ENCODE results near the gene LRRC23. TPM values are rescaled to one million over a fixed set of nuclear protein-coding genes. Genes with fewer than 3 reads are reported as not detected.
"Not testable (repeated sequence)": the region's sequence is repeated elsewhere in the genome, so short reads cannot be mapped to it uniquely, and the experiment has no call there.

The LRRC23 gene
- total RNA-seq, 1 donor from 2014 or later: 13.5 TPM

GRCh38 chr12:6902448-6902847 is 2.2 kb upstream of the LRRC23 start:
- DNase-seq (ENCODE audit: low spot score): no peak

GRCh38 chr12:6903722-6904121 is 900 bp upstream of the LRRC23 start:
- DNase-seq (ENCODE audit: low spot score): no peak

GRCh38 chr12:6905414-6906040 is 905 bp downstream of the LRRC23 start:
- no peak for DNase-seq (ENCODE audit: low spot score)

- DNase-seq (ENCODE audit: low spot score): not testable (repeated sequence)
These were observed 3.5 kb downstream of the LRRC23 start for GRCh38 chr12:6908141-6908540.

- no peak for DNase-seq (ENCODE audit: low spot score)
These were observed 5.0 kb downstream of the LRRC23 start for GRCh38 chr12:6909421-6910145.

GRCh38 chr12:6912164-6912935 is 7.7 kb downstream of the LRRC23 start:
- no peak for DNase-seq (ENCODE audit: low spot score)

GRCh38 chr12:6914246-6914946 is 9.8 kb downstream of the LRRC23 start, which contains the start of gene ENO2:
ENO2 (plus strand) TSS chr12:6914580; CDS start chr12:6915833, 1,253 bp downstream.
- peak; percentile 84 for DNase-seq (ENCODE audit: low spot score)

GRCh38 chr12:6914947-6915788 is 10.5 kb downstream of the LRRC23 start:
- DNase-seq (ENCODE audit: low spot score): no peak

- DNase-seq (ENCODE audit: low spot score): no peak
These were observed 11.2 kb downstream of the LRRC23 start for GRCh38 chr12:6915789-6916285.

- DNase-seq (ENCODE audit: low spot score): no peak
These were observed 12.0 kb downstream of the LRRC23 start for GRCh38 chr12:6916426-6917200.

- no peak for DNase-seq (ENCODE audit: low spot score)
These were observed 13.0 kb downstream of the LRRC23 start for GRCh38 chr12:6917491-6918231.

- no peak for DNase-seq (ENCODE audit: low spot score)
These were observed 15.0 kb downstream of the LRRC23 start for GRCh38 chr12:6919588-6919987.

- no peak for DNase-seq (ENCODE audit: low spot score)
These were observed 16.9 kb downstream of the LRRC23 start for GRCh38 chr12:6921539-6921938.

- DNase-seq (ENCODE audit: low spot score): no peak
These were observed 17.6 kb downstream of the LRRC23 start for GRCh38 chr12:6921996-6922946.

- no peak for DNase-seq (ENCODE audit: low spot score)
These were observed 18.5 kb downstream of the LRRC23 start for GRCh38 chr12:6923003-6923732.

- DNase-seq (ENCODE audit: low spot score): no peak
These were observed 19.2 kb downstream of the LRRC23 start for GRCh38 chr12:6923851-6924250.

GRCh38 chr12:6925239-6925539 is 20.6 kb downstream of the LRRC23 start:
- DNase-seq (ENCODE audit: low spot score): no peak
